ENCODE data around the gene CHST4.

- TF ChIP-seq CTCF (IDR thresholded peaks at IDR 0.05) (peak in 1 of 3 experiments; percentile 10), POLR2A (IDR thresholded peaks at IDR 0.05; ENCODE audit: low read depth) (no peak), POLR2AphosphoS5 (IDR thresholded peaks at IDR 0.05) (no peak)
These were observed 46.8 kb upstream of the CHST4 start for GRCh38 chr16:71479420-71479819.

Measured in esophagus muscularis mucosa (tissue), 3 donors.